ENCODE results near the gene RBM33. TPM values are rescaled to one million over a fixed set of nuclear protein-coding genes. Genes with fewer than 3 reads are reported as not detected.

The RBM33 gene
- total RNA-seq, 1 experiment from 2014 or later = 61.1 TPM

DNA sequence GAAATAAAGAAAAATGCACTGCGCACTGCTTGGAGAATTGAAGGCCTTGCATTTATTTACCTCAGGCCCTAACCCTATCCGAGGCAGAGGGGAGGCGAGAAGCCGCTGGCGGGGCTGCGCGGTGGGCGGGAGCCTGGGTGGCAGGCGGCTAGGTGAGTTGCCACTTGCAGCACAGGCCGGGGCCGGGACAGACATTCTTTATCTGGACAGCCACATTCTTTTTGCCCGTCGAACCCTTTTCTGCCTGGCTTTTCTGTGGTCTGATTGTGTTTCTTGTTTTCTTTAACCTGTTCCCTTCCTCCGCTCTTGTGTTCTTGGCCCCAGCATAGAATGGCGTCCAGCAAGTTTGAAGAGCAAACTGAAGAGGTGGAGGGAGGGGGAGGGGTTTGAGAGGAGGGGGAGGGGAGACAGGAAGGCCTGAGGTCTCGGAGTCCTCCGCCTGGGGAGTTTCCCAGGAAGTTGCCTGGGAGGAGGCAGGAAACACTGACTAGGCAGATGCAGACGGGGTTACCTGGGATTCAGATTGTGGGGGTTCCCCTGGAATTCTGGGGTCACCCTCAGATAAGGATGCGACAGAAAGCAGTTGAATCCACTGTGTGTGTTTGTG lies 162.7 kb downstream of the RBM33 start:
- in situ Hi-C loops (cut with HindIII; ENCODE audit: low pct_unique_long_range_greater_than_20kb, low sequenced_read_pairs) (no loop called here), intact Hi-C loops (cut with micrococcal nuclease; ENCODE audit: unreplicated experiment) (no loop called here)
- DNase-seq (ENCODE audit: low read depth, low spot score) (no peak), ATAC-seq (no peak)
- ChIA-PET CTCF (no interaction called here), POLR2A (no interaction called here)
- H3K27ac ChIP-seq (ENCODE audit: low read length) = peak overlapping the region; percentile 61
- H3K27me3 ChIP-seq (ENCODE audit: control insufficient read depth, insufficient read depth, low read length) = peaks cover 2% of the 10 kb centered on the region; the same call in 1 of the 2 replicates
- BruUV-seq (replicated peaks) = no TSS peak
- H3K36me3 ChIP-seq (ENCODE audit: control insufficient read depth, insufficient read depth, low read length) = no peaks in the 10 kb centered on the region
- no peaks in the 10 kb centered on the region for H3K9me3 ChIP-seq (ENCODE audit: control insufficient read depth, insufficient read depth, low read depth, low read length)
- TF ChIP-seq TCF7L2 (IDR thresholded peaks at IDR 0.05; ENCODE audit: low read depth, low read length) (no peak), POLR2AphosphoS5 (IDR thresholded peaks at IDR 0.05; ENCODE audit: low read depth, low read length) (no peak), REST (IDR thresholded peaks at IDR 0.05; ENCODE audit: insufficient read depth in 1 of 2, low read depth in 2 of 2, low read length in 1 of 2) (no peak)
- H3K4me3 ChIP-seq (ENCODE audit: low read depth in 2 of 2, low read length in 2 of 2) = peak overlapping the region in 1 of 2 experiments; percentile 93; a peak in 2 of 4 replicates
- H3K4me1 ChIP-seq (ENCODE audit: control insufficient read depth, insufficient read depth, low read length) = peaks cover 24% of the 10 kb centered on the region

- BruUV-seq (replicated peaks) = no TSS peak
- intact Hi-C loops (cut with micrococcal nuclease; ENCODE audit: unreplicated experiment) (no loop called here), in situ Hi-C loops (cut with HindIII; ENCODE audit: low pct_unique_long_range_greater_than_20kb, low sequenced_read_pairs) (no loop called here)
- no peak for DNase-seq (ENCODE audit: low read depth, low spot score)
- no peaks in the 10 kb centered on the region for H3K9me3 ChIP-seq (ENCODE audit: control insufficient read depth, insufficient read depth, low read depth, low read length)
- peak overlapping the region; percentile 56 to 93 for H3K4me3 ChIP-seq (ENCODE audit: low read depth in 2 of 2, low read length in 2 of 2)
- no peaks in the 10 kb centered on the region for H3K36me3 ChIP-seq (ENCODE audit: control insufficient read depth, insufficient read depth, low read length)
- ChIA-PET POLR2A (interaction anchor here (0.7 kb wide), 1 partner anchor 805 kb away, joined by 3 read pairs; no protein-coding TSS in a partner anchor), CTCF (interaction anchor here (0.6 kb wide), 1 partner anchor 209 kb away, joined by 3 read pairs; no protein-coding TSS in a partner anchor)
- peaks cover 30% of the 10 kb centered on the region for H3K4me1 ChIP-seq (ENCODE audit: control insufficient read depth, insufficient read depth, low read length)
- no peak for TF ChIP-seq REST (IDR thresholded peaks at IDR 0.05; ENCODE audit: insufficient read depth in 1 of 2, low read depth in 2 of 2, low read length in 1 of 2)
- TF ChIP-seq, protein P1, sequence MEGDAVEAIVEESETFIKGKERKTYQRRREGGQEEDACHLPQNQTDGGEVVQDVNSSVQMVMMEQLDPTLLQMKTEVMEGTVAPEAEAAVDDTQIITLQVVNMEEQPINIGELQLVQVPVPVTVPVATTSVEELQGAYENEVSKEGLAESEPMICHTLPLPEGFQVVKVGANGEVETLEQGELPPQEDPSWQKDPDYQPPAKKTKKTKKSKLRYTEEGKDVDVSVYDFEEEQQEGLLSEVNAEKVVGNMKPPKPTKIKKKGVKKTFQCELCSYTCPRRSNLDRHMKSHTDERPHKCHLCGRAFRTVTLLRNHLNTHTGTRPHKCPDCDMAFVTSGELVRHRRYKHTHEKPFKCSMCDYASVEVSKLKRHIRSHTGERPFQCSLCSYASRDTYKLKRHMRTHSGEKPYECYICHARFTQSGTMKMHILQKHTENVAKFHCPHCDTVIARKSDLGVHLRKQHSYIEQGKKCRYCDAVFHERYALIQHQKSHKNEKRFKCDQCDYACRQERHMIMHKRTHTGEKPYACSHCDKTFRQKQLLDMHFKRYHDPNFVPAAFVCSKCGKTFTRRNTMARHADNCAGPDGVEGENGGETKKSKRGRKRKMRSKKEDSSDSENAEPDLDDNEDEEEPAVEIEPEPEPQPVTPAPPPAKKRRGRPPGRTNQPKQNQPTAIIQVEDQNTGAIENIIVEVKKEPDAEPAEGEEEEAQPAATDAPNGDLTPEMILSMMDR (IDR thresholded peaks at IDR 0.05) = no peak; the same call in 1 of the 2 replicates
- no peak for TF ChIP-seq POLR2AphosphoS5 (IDR thresholded peaks at IDR 0.05; ENCODE audit: low read depth, low read length)
- TF ChIP-seq TCF7L2 (IDR thresholded peaks at IDR 0.05; ENCODE audit: low read depth, low read length) = no peak
- peak; percentile 1; the same call in 1 of the 2 replicates for ATAC-seq
- peaks cover 2% of the 10 kb centered on the region; the same call in 1 of the 2 replicates for H3K27me3 ChIP-seq (ENCODE audit: control insufficient read depth, insufficient read depth, low read length)
- peak overlapping the region; percentile 61 for H3K27ac ChIP-seq (ENCODE audit: low read length)
Observed at GRCh38 chr7:155807789-155808548, 163.5 kb downstream of the RBM33 start.
